CD4-positive, alpha-beta T cell (primary cell): ENCODE measurements around the gene ENTR1. TPM values are rescaled to one million over a fixed set of nuclear protein-coding genes. Genes with fewer than 3 reads are reported as not detected.

Experiments used
- ATAC-seq: fragments of 200-7000 bp; cut with Tn5 transposase; one replicate; pipeline ENCODE4 v1.10.0; 2022; ENCODE audit warnings: mild to moderate bottlenecking; ENCODE audit not compliant: poor library complexity
- CTCF ChIA-PET: fragments of 350-600 bp; sonication (Branson Sonifier 250); formaldehyde crosslinking; loops from one replicate; lab custom pipeline; 2021; ENCODE audit warnings: antibody characterized with exemption, inconsistent platforms; lab: Charles Lee
- POLR2A ChIA-PET: fragments of 350-600 bp; sonication (Branson Sonifier 250); formaldehyde crosslinking; loops from one replicate; lab custom pipeline; 2021; ENCODE audit warnings: antibody characterized with exemption, inconsistent platforms; lab: Charles Lee
- DNase-seq, 14 experiments: peaks; one replicate each; pipeline ENCODE4 v3.0.0-alpha.2; 2013 to 2020; ENCODE audit warnings: mixed read lengths in 2 of 14
- H3K27ac ChIP-seq, 2 donors: one replicate each; pipeline versions ENCODE4 v1.5.1 to v1.7.0; 2013; ENCODE audit warnings: low read length in 2 of 2, low read depth in 1 of 2, mild to moderate bottlenecking in 1 of 2
- H3K27me3 ChIP-seq, 2 experiments: 1 replicate in 1 of 2; 2 replicates in 1 of 2; pipeline versions ENCODE4 v1.6.1 to v1.7.0; 2013; ENCODE audit warnings: low read length in 2 of 2, control low read depth in 1 of 2, mild to moderate bottlenecking in 1 of 2, moderate library complexity in 1 of 2; ENCODE audit not compliant: insufficient read depth in 2 of 2, control insufficient read depth in 1 of 2
- H3K36me3 ChIP-seq: one replicate; pipeline ENCODE4 v1.6.1; 2013; ENCODE audit warnings: low read length, control low read depth; ENCODE audit not compliant: insufficient read depth
- H3K4me1 ChIP-seq: one replicate; pipeline ENCODE4 v1.6.1; 2013; ENCODE audit warnings: low read length, control low read depth; ENCODE audit not compliant: insufficient read depth
- H3K4me3 ChIP-seq: one replicate; pipeline ENCODE4 v1.5.1; 2013; ENCODE audit warnings: mild to moderate bottlenecking, low read length, moderate library complexity
- H3K9me3 ChIP-seq, 2 experiments: 1 replicate in 1 of 2; 2 replicates in 1 of 2; pipeline versions ENCODE4 v1.6.1 to v1.7.0; 2013; ENCODE audit warnings: low read length in 2 of 2, mild to moderate bottlenecking in 2 of 2, control low read depth in 1 of 2, moderate library complexity in 1 of 2; ENCODE audit not compliant: control insufficient read depth in 1 of 2, insufficient read depth in 1 of 2
- H3K27ac Mint-ChIP-seq: one replicate; pipeline ENCODE4 v1.8.0; 2020; ENCODE audit warnings: mixed read lengths
- H3K27me3 Mint-ChIP-seq: one replicate; pipeline ENCODE4 v1.8.0; 2021; ENCODE audit warnings: mixed read lengths
- H3K36me3 Mint-ChIP-seq: one replicate; pipeline ENCODE4 v1.8.0; 2021; ENCODE audit warnings: low read depth, mixed read lengths
- H3K4me1 Mint-ChIP-seq: one replicate; pipeline ENCODE4 v1.8.0; 2021; ENCODE audit warnings: low read depth, mixed read lengths
- H3K4me3 Mint-ChIP-seq: one replicate; pipeline ENCODE4 v1.8.0; 2020; ENCODE audit warnings: mild to moderate bottlenecking, mixed read lengths
- H3K9me3 Mint-ChIP-seq: one replicate; pipeline ENCODE4 v1.8.0; 2020; ENCODE audit warnings: mixed read lengths
- intact Hi-C, 2 experiments: fragments of 100-400 bp; cut with DNase I in 1 of 2; cut with micrococcal nuclease in 1 of 2; formaldehyde crosslinking; loops; one replicate each; pipeline versions ENCODE4 v1.15.1 to v1.9.0; 2023 to 2025; cut with DNase I, micrococcal nuclease
- total RNA-seq, 174 experiments: library from RNA in 2 of 174; stranded (reverse) in 2 of 174; gene quantifications; one replicate each; pipeline ENCODE4 v1.2.3 and lab custom pipeline; 2021 to 2026
- TF ChIP-seq, protein P1 (sequence below): fragments of 200-600 bp; IDR thresholded peaks from one replicate; pipeline ENCODE4 v1.8.0; 2022; ENCODE audit warnings: antibody characterized with exemption, mild to moderate bottlenecking

ENTR1 gene
- total RNA-seq, 2 experiments from 2014 or later = 37.7 to 43.2 TPM

DNA sequence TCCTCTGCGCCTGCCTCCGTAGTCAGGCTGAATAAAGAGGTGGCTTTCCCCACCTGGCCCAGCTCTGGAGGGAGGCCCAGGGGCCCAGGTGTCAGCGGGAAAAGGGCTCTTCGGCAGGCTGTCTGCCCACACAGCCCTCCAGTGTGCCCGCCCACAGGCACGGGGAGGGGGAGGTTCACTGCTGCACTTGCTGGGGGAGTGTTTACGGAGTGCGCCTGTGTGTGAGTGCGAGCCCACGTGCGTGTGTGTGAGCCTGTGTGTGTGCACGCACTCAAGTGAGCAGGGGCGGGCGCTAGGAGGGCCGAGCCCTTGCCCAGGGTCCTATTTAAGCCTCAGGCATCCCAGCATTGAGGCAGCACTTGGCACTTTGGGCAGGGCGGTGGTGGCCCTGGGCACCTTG is 57.7 kb downstream of the ENTR1 start:
- H3K4me1 Mint-ChIP-seq = no peaks in the 10 kb centered on the region
- Histone ChIP-seq H3K27ac (no peak overlapping the region), H3K27me3 (no peaks in the 10 kb centered on the region), H3K36me3 (no peaks in the 10 kb centered on the region), H3K9me3 (no peaks in the 10 kb centered on the region), H3K4me1 (no peaks in the 10 kb centered on the region), H3K4me3 (no peak overlapping the region)
- TF ChIP-seq, protein P1, sequence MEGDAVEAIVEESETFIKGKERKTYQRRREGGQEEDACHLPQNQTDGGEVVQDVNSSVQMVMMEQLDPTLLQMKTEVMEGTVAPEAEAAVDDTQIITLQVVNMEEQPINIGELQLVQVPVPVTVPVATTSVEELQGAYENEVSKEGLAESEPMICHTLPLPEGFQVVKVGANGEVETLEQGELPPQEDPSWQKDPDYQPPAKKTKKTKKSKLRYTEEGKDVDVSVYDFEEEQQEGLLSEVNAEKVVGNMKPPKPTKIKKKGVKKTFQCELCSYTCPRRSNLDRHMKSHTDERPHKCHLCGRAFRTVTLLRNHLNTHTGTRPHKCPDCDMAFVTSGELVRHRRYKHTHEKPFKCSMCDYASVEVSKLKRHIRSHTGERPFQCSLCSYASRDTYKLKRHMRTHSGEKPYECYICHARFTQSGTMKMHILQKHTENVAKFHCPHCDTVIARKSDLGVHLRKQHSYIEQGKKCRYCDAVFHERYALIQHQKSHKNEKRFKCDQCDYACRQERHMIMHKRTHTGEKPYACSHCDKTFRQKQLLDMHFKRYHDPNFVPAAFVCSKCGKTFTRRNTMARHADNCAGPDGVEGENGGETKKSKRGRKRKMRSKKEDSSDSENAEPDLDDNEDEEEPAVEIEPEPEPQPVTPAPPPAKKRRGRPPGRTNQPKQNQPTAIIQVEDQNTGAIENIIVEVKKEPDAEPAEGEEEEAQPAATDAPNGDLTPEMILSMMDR = no peak
- no peak overlapping the region for H3K27ac Mint-ChIP-seq
- ChIA-PET CTCF (no interaction called here), POLR2A (no interaction called here)
- H3K9me3 Mint-ChIP-seq = no peaks in the 10 kb centered on the region
- H3K27me3 Mint-ChIP-seq = no peaks in the 10 kb centered on the region
- peak; percentile 21 for ATAC-seq
- H3K4me3 Mint-ChIP-seq = no peak overlapping the region
- no peaks in the 10 kb centered on the region for H3K36me3 Mint-ChIP-seq
- no peak for DNase-seq
- intact Hi-C loops = no loop called here

Other genes with a start within 250 kb of the ENTR1 start
- gene LHX3, start 205.5 kb downstream of the ENTR1 start, total RNA-seq = under 1 TPM; 0.11 to 0.16 TPM
- 10 to 100 TPM; 14.4 TPM for gene QSOX2, start 164.8 kb downstream of the ENTR1 start, total RNA-seq
- gene CCDC187, start 106.5 kb downstream of the ENTR1 start, total RNA-seq = not detected
- gene GPSM1, start 83.1 kb downstream of the ENTR1 start, total RNA-seq = 1 to 10 TPM; 7.7 to 8.6 TPM
- 10 to 100 TPM; 15.4 to 17.0 TPM for gene DNLZ, start 46.9 kb downstream of the ENTR1 start, total RNA-seq
- under 1 TPM; 0.36 to 0.64 TPM for gene CARD9, start 36.9 kb downstream of the ENTR1 start, total RNA-seq
- 1 to 10 TPM; 7.7 to 8.0 TPM for gene SNAPC4, start 10.4 kb downstream of the ENTR1 start, total RNA-seq
- 100 to 1,000 TPM; 107 to 109 TPM for gene PMPCA, start within 50 bp of the ENTR1 start, total RNA-seq
- gene INPP5E, start 29.2 kb upstream of the ENTR1 start, total RNA-seq = 10 to 100 TPM; 17.2 to 19.4 TPM
- gene SEC16A, start 72.4 kb upstream of the ENTR1 start, total RNA-seq = 10 to 100 TPM; 73.0 to 75.0 TPM
- 10 to 100 TPM; 30.8 to 34.2 TPM for gene NOTCH1, start 135.4 kb upstream of the ENTR1 start, total RNA-seq